Left renal cortex interstitium (tissue), 4 donors: Measurements from ENCODE around the gene LAG3. TPM values are rescaled to one million over a fixed set of nuclear protein-coding genes. Genes with fewer than 3 reads are reported as not detected.

Experiments used
- DNase-seq, 4 donors: peaks; one replicate each; pipeline ENCODE4 v3.0.0-alpha.2; 2013; ENCODE audit warnings: low read depth in 4 of 4, low spot score in 2 of 4, missing footprints in 1 of 4
- polyA plus RNA-seq, 4 donors: library from polyadenylated mRNA; unstranded; fragments of 120-200 nt; gene quantifications; one replicate each; pipeline ENCODE4 v1.2.1, GENCODE V29; 2013; ENCODE audit not compliant: insufficient read length in 4 of 4

LAG3 gene
- polyA plus RNA-seq, 4 donors, result 1.1 to 2.6 (median 1.5) TPM

DNA sequence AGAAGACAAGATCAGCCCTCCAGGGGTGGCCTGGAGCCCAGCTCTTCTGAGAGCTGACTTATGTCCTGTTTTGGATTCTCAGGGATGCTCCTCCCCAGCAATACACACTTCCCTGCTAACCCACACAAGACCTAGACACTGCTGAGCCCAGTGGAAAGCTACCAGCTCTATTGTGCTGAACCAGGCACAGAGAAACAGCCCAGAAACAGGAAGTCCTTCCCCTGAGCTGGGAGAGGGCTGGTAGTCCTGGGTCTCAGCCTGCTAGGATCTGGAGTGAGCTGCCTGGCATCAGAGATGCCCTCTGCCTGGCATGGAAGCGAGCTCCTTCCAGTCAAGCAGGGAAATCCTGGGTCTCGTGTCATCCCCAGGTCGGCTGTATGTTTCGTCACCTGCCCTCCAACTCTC, 1.2 kb upstream of the LAG3 start:
- DNase-seq, result no peak

DNA sequence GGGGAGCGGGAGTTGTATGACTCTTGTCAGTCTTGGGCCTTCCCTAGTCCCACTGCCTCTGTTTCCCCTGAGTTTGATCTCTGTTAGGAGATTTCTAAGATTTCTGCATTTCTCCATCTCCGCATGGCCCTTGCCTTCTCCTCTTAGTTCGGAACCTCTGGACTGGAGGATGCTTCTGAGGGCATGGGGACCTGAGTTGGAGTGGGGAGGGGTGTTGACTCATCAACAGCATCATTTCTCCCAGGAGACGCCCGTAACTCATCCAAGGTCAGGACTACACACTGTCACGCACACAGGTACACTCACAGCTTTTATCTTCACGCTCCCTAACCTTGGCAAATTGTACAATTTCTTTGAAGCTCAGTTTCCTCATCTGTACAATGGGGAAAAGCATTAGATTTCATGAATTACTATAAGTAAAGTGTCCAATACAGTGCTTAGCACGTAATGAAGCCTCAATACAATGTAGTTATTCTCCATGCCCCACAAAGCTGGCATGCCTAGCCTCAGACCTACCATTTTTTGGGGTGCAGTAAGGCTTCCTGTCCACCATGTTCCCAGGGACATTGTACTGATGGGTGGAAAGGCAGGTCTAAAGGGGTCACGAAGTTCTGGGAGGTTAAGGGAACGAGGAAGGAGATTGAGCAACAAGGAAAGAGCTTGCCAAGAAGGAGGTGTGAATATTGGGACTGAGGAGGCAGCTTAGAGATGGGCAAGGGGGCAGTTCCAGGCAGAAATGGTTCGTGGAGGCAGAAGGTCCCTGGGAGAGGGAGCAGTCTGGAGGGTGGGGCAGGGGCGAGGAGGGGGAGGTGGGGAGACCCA, 600 bp upstream of the LAG3 start:
- no peak for DNase-seq

GRCh38 chr12:6772726-6773589, 638 bp downstream of the LAG3 start:
- DNase-seq, result no peak

GRCh38 chr12:6773590-6774351, 1.5 kb downstream of the LAG3 start:
- no peak for DNase-seq

- DNase-seq, result no peak
Observed at GRCh38 chr12:6774499-6775062, 2.3 kb downstream of the LAG3 start.

DNA sequence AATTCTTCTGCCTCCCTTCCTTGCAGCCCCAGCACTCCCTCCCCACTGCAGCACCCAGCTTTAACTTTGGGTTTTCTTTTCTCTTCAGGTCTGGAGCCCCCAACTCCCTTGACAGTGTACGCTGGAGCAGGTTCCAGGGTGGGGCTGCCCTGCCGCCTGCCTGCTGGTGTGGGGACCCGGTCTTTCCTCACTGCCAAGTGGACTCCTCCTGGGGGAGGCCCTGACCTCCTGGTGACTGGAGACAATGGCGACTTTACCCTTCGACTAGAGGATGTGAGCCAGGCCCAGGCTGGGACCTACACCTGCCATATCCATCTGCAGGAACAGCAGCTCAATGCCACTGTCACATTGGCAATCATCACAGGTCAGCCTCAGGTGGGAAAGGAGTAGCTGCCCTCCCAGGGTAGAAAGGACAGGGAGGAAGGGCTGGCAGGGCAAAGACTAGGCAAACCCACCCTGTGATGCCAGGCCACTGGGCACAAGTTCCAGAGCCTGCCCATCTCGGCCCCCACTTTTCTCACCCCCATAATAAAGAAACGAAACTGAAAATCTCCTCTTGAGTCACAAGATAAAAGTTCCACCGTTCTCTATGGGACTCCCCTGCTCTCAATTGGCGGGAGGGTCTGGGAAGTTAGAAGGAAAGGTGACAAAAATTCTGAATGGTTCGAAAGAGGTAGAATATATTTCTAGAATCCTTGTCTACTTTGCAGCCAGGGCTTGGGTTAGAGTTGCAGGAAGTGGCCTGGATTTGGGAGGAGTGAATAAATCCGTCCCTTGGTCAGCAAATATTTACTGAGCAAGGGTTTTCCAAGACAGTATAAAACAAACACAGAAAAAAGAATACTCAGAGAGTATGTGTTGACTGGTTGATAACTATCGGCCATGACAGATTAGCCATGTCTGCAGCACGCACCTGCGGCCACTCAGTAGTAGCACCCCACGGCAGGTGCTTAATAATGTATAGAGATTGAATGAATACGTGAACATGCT, 3.2 kb downstream of the LAG3 start:
- no peak for DNase-seq

DNA sequence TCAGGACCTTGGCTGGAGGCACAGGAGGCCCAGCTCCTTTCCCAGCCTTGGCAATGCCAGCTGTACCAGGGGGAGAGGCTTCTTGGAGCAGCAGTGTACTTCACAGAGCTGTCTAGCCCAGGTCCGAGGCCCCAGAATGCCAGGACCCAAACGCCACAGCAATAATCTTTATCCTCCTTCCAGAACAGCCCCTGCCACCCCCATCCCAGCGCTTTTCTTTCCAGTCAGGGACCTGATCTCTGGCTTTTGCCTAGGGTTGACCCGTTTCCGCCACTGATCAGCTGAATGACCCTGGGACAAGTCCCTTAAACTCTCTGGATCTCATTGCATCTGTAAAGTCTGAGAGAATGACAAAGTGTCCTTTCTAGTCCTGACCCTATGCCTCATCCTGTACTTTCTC, 5.1 kb downstream of the LAG3 start:
- no peak for DNase-seq

DNA sequence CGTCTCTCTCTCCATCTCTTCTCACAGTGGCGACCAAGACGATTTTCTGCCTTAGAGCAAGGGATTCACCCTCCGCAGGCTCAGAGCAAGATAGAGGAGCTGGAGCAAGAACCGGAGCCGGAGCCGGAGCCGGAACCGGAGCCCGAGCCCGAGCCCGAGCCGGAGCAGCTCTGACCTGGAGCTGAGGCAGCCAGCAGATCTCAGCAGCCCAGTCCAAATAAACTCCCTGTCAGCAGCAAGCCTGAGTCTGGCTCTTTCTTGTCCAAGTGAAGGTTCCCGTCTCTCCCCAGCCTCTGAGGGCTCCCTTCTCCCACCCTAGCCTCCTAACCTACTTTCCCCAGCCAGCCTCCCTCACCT, 5.9 kb downstream of the LAG3 start:
- DNase-seq, result no peak

DNA sequence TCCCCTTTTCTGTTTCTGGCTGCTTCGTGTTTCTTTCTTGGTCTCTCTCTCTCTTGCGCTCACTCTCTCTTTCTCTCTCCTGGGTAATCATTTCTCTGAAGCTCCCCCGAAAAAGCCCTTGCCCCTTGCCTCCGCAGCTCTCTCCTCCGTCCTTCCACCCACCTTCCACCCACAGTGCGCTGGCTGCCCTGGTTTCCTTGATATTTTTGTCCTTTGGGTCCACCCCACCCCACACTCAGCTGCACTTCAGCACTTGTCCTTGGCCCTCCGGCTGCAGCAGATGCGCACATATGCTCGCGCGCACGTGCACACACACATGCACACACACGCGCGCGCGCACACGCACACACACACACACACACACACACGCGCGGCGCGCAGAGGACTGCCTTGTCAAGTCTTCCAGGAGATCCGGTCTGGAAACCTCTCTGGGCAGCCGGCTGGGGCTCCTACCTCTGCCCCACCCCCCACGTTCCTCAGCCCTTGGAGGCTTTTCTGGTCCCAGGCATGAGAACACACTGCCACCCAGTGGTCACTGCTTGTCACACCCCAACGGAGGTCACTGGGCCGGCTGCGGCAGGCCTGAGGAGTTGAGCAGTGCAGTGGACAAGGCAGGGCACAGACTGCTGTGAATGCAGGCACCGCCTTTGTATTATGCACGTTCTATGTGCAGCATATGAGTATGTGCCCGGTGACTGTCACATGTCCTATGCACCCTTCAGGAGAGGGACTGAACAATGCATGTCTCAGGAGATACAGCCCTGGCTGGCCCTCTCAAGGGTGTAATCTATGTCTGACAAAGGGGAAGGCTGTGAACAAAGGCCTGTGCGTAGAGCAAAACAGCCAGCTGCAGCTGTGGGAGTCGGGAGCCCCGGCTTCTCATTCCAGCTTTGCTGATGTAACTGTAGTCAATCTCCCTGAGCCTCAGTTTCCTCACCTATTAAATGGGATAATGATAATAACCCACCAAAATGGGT, 6.5 kb downstream of the LAG3 start:
- DNase-seq, result peak in 3 of 4 donors; percentile 83 to 95 (median 90)

DNA sequence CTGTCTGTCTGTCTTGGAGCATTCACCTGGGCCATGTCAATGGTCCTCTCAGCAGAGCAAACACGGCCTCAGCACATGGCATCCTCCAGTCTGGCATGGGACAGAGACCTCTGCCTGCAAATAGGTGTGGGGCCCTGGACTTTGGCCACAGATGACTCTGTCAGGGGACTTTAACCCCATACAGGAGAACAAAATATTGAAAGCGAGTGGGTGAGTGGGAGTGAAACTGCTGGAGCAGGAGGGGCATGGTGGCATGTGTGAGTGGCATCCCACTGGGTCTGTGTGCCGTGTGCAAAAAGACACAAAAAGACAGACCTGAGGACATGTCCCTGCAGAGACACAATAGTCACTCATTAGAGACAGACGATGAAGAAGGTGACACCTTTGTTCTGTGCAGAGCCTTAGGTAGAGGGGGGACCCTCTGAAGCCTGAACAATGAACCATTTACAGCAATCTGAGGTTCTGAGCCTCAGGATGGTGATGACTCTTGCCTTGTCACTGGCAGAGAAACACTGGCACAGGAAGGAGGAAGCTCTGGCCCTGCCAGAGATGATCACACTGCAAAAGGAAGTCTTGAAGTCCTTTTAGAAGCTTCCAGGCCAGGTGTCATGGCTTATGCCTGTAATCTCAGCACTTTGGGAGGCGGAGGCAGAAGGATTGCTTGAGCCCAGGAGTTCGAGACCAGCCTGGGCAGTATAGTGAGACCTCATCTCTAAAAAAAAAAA, 7.5 kb downstream of the LAG3 start:
- no peak for DNase-seq

GRCh38 chr12:6780573-6780972, 8.3 kb downstream of the LAG3 start:
- no peak for DNase-seq

DNA sequence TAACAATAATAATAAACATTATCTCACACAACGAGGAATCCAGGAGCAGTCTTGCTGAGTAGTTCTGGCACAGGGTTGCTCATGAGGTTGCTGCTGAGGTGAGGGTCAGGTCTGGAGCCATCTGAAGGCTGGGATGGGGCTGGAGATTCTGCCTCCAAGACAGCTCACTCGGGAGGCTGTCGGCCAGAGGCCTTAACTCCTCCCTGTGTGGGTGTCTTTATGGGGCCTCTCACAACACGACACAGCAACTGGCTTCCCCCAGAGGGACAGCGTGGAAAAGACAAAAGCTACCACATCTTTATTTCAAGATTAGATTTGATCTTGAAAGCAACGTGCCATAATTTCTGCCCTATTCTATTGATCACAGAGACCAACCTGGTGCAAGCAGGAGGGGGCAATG, 9.8 kb downstream of the LAG3 start:
- no peak for DNase-seq

- no peak for DNase-seq
Observed at GRCh38 chr12:6782850-6783566, 10.7 kb downstream of the LAG3 start.

- DNase-seq, result no peak
Observed at GRCh38 chr12:6783828-6784227, 11.5 kb downstream of the LAG3 start.

DNA sequence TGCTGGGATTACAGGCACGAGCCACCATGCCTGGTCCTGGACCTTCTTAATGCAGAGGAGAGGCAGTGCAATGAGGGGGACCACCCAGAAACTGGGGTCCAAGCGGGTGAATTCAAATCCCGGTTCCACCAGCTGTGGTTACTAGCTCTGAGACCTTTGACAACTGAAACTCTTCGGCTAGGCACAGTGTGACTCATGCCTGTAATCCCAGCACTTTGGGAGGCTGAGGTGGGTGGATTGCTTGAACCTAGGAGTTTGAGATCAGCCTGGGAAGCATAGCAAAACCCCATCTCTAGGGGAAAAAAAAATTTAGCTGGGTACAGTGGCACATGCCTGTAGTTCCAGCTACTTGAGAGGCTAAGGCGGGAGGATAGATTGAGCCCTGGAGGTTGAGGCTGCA, 12.0 kb downstream of the LAG3 start:
- DNase-seq, result no peak

GRCh38 chr12:6784761-6785160, 12.4 kb downstream of the LAG3 start:
- no peak for DNase-seq

DNA sequence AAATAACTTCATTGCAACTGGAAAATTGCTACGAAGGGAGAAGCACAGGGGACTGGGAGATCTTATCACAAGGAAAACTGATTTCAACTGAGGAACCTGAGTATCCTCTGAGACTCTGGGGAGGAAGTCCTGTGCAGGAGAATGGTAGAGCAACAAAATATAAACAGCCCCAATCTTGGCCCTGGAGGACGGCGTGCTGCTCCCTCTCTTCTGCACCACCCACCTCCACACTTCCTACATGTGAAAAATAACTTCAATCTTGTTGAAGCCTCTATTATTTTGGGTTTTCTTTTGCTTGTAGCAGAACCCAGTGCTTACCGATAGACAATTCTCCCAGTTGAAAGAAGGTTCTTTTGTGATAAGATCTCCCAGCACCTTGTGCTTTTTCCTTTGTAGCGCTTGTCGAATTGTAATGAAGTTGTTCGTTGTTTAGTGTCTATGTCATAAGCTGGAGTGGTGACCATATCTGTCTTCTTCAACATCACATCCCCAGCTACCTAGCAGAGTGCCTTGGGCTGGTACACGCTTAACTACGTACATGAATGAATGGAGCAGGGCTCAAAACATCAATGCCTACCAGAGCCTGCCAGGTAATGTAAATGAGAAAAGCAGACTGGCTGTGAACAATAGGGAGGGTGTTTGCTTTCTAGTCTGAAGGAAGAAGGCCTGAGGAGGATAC, 14.2 kb downstream of the LAG3 start:
- DNase-seq, result no peak
